Stomach (tissue), 4 donors: Measurements from ENCODE around the gene CDC27.
"Not testable (repeated sequence)": the region's sequence is repeated elsewhere in the genome, so short reads cannot be mapped to it uniquely, and the experiment has no call there.

Source experiments
- CTCF ChIP-seq, 7 experiments: fragments of 450-650 bp in 4 of 7; fragments of 200-600 bp in 3 of 7; sonication (generic) in 3 of 7; IDR thresholded peaks; one replicate each; pipeline ENCODE4 v1.5.1; 2016 to 2019; ENCODE audit warnings: antibody characterized with exemption in 7 of 7, control low read depth in 2 of 7, mild to moderate bottlenecking in 1 of 7
- EP300 ChIP-seq: sonication (generic); formaldehyde crosslinking; IDR thresholded peaks from one replicate; pipeline ENCODE4 v1.6.1; 2017; ENCODE audit warnings: antibody characterized with exemption
- POLR2A ChIP-seq, 4 donors: fragments of 450-650 bp; IDR thresholded peaks; one replicate each; pipeline ENCODE4 v1.6.1; 2016; ENCODE audit warnings: antibody characterized with exemption in 4 of 4, control low read depth in 2 of 4, mild to moderate bottlenecking in 1 of 4, moderate library complexity in 1 of 4
- POLR2AphosphoS5 ChIP-seq, 3 donors: sonication (generic); formaldehyde crosslinking; IDR thresholded peaks; one replicate each; pipeline ENCODE4 v1.6.1; 2016; ENCODE audit warnings: antibody characterized with exemption in 3 of 3

GRCh38 chr17:47134354-47134753 is 54.7 kb downstream of the CDC27 start:
- not testable (repeated sequence) for TF ChIP-seq CTCF (IDR thresholded peaks at IDR 0.05); POLR2A (IDR thresholded peaks at IDR 0.05); EP300; POLR2AphosphoS5 (IDR thresholded peaks at IDR 0.05)
